Hematopoietic multipotent progenitor cell treated with erythropoietin and hydrocortisone succinate and interleukin-3 and kit ligand, for 8 days (in vitro differentiated cells): ENCODE results near the gene CCL4.
"Not testable (repeated sequence)": the region's sequence is repeated elsewhere in the genome, so short reads cannot be mapped to it uniquely, and the experiment has no call there.

ENCODE experiments used
- DNase-seq: peaks from one replicate; pipeline ENCODE4 v3.0.0-alpha.2; 2015

Gene CCL4

DNA sequence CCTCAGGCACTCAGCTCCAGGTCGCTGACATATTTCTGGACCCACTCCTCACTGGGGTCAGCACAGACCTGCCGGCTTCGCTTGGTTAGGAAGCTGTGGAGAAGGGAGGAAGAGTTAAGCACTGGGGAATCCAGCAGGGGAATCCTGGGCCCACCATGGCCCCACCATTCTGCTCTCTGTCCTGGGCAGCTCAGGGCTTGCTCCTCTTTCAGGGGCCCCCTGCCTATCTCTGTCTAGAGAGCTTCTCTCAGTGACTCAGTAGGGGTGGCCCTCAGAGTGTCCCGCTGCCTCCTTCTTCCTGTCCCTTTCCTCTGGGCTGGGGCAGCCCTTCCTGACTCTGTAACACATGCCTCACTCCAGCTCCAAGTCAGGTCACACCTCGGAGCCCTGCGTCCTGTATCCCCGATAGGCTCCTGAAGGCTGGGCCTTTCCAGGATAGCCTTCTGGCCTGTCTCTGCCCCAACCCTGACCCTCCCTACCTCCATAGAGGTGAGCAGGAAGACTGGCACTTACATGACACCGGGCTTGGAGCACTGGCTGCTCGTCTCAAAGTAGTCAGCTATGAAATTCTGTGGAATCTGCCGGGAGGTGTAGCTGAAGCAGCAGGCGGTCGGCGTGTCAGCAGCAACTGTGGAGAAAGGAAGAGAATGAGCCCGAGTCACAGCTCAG is 14.8 kb upstream of the CCL4 start:
- DNase-seq: no peak

- no peak for DNase-seq
These were observed 14.2 kb upstream of the CCL4 start for GRCh38 chr17:36089339-36089865.

DNA sequence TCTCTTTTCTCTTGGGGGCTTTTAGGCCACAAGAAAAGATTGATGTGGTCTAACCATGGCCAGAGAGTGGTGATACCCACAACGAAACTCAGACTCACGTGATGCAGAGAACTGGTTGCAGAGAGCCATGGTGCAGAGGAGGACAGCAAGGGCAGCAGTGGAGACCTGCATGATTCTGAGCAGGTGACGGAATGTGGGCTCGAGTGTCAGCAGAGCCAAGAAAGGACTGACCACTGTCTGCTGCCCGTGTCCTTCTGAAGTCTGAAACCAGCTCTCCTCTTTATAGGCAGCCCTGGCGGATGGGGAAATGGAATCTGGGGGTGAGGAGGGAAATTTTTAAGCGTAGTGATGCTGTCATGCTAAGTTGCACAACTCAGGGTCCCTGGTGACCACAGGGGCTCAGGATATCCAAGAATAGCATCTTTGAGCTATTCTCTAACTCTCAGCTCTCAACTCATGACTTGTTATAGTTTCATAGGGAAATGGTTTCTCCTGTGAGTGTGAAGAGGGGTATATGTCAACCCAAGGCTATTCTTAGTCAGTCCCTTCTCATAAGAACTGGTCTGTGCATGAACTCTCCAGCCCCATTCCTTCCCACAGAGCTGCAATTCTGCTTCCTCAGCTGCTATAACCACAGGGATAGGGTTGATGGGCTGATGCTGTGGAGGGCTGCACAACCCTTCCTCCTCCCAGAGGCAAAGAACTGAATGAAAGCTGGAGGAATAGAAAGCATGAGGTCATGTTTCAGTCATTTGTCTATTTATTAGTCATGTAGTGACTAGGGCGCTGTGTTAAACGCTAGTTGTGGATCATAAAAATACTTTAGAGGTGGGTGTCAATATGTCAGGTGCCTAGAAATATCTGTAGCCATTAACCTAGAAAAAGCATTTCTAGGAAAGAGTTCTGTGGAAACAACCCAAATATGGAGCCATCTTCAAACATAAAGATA is 13.5 kb upstream of the CCL4 start, which contains the start of gene CCL3:
CCL3 (minus strand) TSS at position 256 of the 949 bp plus-strand sequence; CDS start at position 171, 85 bp downstream.
- no peak for DNase-seq

- DNase-seq: peak; percentile 74
These were observed 11.4 kb upstream of the CCL4 start for GRCh38 chr17:36092230-36092629.

GRCh38 chr17:36092715-36093114 is 10.9 kb upstream of the CCL4 start:
- not testable (repeated sequence) for DNase-seq

DNA sequence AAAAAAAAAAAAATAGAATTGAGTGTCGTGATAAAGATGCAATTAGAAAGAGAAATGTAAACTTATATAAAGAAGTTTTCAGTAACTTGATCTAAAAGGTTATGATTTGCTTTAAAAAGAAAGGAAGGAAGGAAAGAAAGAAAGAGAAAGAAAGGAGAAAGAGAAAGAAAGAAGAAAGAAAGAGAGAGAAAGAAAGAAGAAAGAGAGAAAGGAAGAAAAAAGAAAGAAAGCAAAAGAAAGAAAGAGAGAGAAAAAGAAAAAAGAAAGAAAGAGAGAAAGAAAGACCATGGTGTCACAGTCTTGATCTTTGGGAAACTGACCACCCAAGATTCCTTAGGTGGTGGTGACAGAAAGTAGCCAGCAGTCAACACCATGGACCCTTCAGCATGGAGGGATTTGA is 9.4 kb upstream of the CCL4 start:
- no peak for DNase-seq

DNA sequence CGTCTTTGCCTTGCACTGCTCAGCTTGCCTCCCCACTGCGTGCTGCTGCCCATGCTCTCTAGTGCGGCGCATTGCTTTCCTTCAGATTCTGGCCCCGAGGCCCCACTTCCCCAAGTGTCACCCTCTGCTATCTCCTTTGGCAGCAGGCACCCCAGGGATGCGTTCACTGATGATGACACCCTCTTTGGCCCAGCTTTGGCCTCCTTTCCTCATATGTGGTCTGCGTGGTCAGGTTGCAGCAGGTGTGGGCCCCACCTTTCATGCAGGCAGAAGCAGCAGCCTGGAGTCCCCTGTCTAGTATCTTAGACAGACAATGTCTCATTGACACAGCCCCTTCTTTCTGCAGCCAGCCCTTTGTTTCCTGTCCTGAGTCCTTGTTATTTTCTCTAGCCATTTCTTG is 8.9 kb upstream of the CCL4 start:
- peak; percentile 8 for DNase-seq

GRCh38 chr17:36095992-36096391 is 7.6 kb upstream of the CCL4 start:
- no peak for DNase-seq

GRCh38 chr17:36099004-36099403 is 4.6 kb upstream of the CCL4 start:
- not testable (repeated sequence) for DNase-seq

- not testable (repeated sequence) for DNase-seq
These were observed 619 bp downstream of the CCL4 start for GRCh38 chr17:36104246-36104645.

- no peak for DNase-seq
These were observed 1.1 kb downstream of the CCL4 start for GRCh38 chr17:36104701-36105181.

- no peak for DNase-seq
These were observed 2.3 kb downstream of the CCL4 start for GRCh38 chr17:36105781-36106492.

GRCh38 chr17:36106493-36106835 is 2.8 kb downstream of the CCL4 start:
- DNase-seq: no peak

DNA sequence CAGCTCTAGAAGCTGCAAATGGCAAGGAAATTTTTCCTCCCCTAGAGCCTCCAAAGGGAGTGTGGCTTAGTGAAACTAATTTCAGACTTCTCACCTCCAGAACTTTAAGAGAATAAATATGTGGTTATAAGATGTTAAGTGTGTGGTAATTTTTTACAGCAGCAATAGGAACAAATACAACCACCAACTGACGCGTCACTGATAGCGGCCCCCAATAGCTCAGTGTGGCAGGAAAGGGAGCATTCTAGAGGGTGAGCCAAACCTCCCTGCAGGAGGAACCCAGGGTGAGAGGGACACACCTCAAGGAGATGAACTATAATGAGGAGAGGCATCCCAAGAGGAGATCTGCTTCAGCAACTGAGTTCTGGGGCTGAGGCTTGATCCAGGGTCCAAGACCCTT is 4.0 kb downstream of the CCL4 start:
- no peak for DNase-seq

DNA sequence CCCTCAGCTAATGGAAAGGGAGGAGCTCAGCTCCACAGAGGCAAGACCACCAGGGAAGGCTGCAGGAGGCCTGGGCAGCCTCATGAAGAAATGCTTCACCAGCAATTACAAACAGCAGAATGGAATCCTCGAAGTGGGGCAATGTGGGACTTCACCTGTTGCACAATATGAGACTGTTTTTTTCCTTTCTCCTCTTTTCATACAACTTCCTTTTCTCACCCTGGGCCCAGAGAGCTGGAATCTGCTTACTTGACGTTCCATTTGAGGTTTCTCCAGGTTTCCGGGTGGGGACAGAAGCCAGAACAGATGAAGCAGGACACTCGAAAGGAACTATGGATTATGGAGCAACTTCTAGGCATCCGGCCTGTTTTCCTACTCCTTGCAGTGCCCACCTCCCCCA is 4.6 kb downstream of the CCL4 start:
- DNase-seq: not testable (repeated sequence)

DNA sequence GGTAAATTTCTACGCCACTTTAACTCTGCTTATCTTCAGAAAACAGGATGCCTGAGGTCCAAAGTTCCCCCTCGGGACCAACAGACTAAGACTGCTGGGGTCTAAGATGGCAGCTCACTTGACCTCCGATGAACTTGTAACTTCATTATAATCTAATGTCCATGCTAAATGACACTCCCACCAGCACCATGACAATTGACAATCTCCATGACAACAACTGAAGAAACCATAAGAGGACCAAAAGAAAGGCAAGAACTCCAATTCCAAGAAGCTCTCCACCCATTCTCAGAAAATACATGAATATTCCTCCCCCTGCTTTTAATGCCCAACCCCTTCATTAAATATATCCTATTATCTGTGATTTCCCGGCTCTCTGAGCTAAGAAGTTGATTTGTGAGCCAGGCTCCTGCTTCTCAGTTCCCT is 7.5 kb downstream of the CCL4 start:
- peak; percentile 41 for DNase-seq

GRCh38 chr17:36112572-36112971 is 8.9 kb downstream of the CCL4 start:
- no peak for DNase-seq

- not testable (repeated sequence) for DNase-seq
These were observed 9.5 kb downstream of the CCL4 start for GRCh38 chr17:36113131-36113530.

DNA sequence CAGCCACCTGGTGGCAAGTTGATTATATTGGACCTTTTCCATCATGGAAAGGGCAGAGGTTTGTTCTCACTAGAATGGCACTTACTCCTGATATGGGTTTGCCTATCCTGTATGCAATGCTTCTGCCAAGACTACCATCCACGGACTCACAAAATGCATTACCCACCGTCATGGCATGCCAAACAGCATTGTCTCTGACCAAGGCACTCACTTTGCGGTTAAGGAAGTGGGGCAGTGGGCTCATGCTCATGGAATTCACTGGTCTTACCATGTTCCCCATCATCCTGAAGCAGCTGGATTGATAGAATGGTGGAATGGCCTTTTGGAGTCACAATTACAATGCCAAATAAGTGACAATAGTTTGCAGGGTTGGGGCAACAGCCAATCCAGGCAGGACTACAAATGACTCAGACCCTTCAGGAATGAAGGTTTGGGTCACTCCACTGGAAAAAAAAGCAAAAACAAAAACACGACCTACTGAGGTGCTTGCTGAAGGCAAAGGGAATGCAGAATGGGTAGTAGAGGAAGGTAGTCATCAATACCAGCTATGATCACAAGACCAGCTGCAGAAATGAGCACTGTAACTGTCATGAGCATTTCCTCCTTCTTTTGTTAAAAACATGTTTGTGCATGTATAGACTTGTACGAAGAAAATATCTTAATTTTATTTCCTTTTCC is 11.5 kb downstream of the CCL4 start:
- not testable (repeated sequence) for DNase-seq

GRCh38 chr17:36115649-36115977 is 12.0 kb downstream of the CCL4 start:
- not testable (repeated sequence) for DNase-seq

GRCh38 chr17:36117505-36118382 is 14.1 kb downstream of the CCL4 start:
- DNase-seq: no peak
